ENCODE data around the gene LEMD2. TPM values are rescaled to one million over a fixed set of nuclear protein-coding genes. Genes with fewer than 3 reads are reported as not detected.
A peak's percentile ranks its signal among the peaks of the same experiment; 100 is the strongest.

Gene LEMD2
- total and polyA plus RNA-seq, 9 of the 15 experiments (the other 6 are each of a cell fraction or from before 2014, with no cell fraction given): 0.32 to 46.3 (median 30.8) TPM

- TF ChIP-seq THRB (CRISPR knock-in tag; conservative IDR thresholded peaks at IDR 0.05): peak; percentile 94
- TF ChIP-seq TCFL5 (CRISPR knock-in tag; conservative IDR thresholded peaks at IDR 0.05): peak; percentile 68; the same call in 1 of the 2 replicates
- peak; percentile 98 for TF ChIP-seq HCFC1 (IDR thresholded peaks at IDR 0.05; ENCODE audit: low read depth, low read length)
- TF ChIP-seq NELFE (IDR thresholded peaks at IDR 0.05; ENCODE audit: insufficient read depth, insufficient read length): no peak
- no peak for TF ChIP-seq ZNF280A (IDR thresholded peaks at IDR 0.05; ENCODE audit: low read depth, partially characterized antibody)
- 0 out of 4 replicates have a peak, but pooled peaks of 1 of the 2 experiments have one; percentile 5 for TF ChIP-seq RAD21 (CRISPR knock-in tag; conservative IDR thresholded peaks at IDR 0.05 in 1 of 2, IDR thresholded peaks at IDR 0.05 in 1 of 2)
- peak; percentile 72; the same call in 1 of the 2 replicates for TF ChIP-seq SRSF1 (IDR thresholded peaks at IDR 0.05; ENCODE audit: low read depth, low read length)
- peak in 1 of 2 experiments; percentile 72 for TF ChIP-seq AFF1 (IDR thresholded peaks at IDR 0.05; ENCODE audit: low read depth in 1 of 2, partially characterized antibody in 2 of 2)
- peak; percentile 45; the same call in 1 of the 2 replicates for TF ChIP-seq NR3C1 (CRISPR knock-in tag; IDR thresholded peaks at IDR 0.05)
- TF ChIP-seq MXD1 (CRISPR knock-in tag; IDR thresholded peaks at IDR 0.05; ENCODE audit: borderline replicate concordance, poor library complexity, severe bottlenecking): peak; percentile 2
- peak; percentile 52; the same call in 1 of the 2 replicates for TF ChIP-seq GATAD2A (IDR thresholded peaks at IDR 0.05)
- TF ChIP-seq SOX6 (IDR thresholded peaks at IDR 0.05): peak; percentile 71; the same call in 1 of the 2 replicates
- peak; percentile 49; the same call in 1 of the 2 replicates for TF ChIP-seq NFE2 (IDR thresholded peaks at IDR 0.05; ENCODE audit: low read depth)
- TF ChIP-seq SNIP1 (IDR thresholded peaks at IDR 0.05; ENCODE audit: low read depth): 0 out of 2 replicates have a peak, but pooled peaks have one; percentile 38
- peak; percentile 83 for TF ChIP-seq CREB1 (IDR thresholded peaks at IDR 0.05)
- TF ChIP-seq CREB1 (CRISPR knock-in tag; IDR thresholded peaks at IDR 0.05): peak; percentile 89
- TF ChIP-seq HLTF (IDR thresholded peaks at IDR 0.05): 0 out of 2 replicates have a peak, but pooled peaks have one; percentile 69
These were observed at the start of gene LEMD2 (continued) for GRCh38 chr6:33788694-33789549.

All from K562 (cell line).